ENCODE data around the gene ADCY5. TPM values are rescaled to one million over a fixed set of nuclear protein-coding genes. Genes with fewer than 3 reads are reported as not detected.

The ADCY5 gene
- total RNA-seq, 2 donors from 2014 or later = not detected

DNA sequence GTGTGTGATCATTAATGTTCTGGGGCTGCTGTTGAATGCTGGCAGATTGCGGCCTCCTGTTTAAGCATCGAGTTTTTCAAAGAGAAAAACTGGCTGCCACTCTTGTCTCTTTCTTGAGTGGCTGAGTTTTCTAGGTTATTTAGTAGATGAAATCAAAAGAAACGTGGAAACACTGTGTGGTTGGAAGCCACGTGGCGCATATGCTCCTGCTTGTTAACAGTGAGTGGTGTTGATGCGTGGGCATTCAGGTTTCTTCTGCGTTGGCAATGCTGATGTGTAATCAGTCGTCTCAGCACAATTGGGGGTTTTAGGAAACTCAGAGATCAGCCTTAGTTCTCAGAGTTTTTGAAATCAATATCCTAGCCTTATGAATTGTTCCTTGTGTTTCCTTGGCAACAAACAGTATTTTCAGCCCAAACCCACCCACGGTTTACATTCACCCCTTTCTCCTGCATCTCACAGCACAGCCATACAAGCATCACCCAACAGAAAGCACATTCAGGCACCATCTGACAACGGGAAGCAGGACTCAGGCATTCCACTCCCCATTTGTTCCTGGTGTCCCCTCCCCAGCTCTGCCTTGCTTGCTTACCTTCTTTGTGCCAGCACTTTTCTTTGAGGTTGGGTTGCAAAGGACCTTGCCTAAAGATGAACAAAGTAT is 172.4 kb downstream of the ADCY5 start:
- peak; percentile 46 for ATAC-seq (replicated peaks)
- Mint-ChIP-seq H3K4me3 (no peak overlapping the region), H3K9me3 (no peaks in the 10 kb centered on the region)

DNA sequence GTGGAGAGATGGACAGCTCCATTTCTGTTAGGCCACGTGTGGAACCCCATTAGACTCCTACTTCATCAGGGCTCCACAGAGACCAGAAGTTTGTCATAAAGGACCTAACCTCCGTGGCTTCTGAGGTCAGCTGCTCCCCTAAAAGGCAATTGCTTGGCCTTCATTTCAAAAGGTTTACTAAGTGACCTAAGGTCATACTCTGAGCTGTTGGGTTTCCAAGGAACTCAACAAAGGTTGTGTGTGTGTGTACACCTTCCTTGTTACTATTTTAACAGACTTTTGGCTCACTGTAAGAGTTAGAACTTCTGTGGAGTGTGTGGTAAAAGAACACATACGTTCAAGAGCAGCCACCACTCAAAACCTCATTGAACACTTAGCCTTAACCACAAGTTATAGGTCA is 173.2 kb downstream of the ADCY5 start:
- no peaks in the 10 kb centered on the region for H3K27me3 Mint-ChIP-seq
- peak; percentile 66 for ATAC-seq (replicated peaks)
- H3K4me1 Mint-ChIP-seq = peaks cover 7% of the 10 kb centered on the region
- H3K4me3 Mint-ChIP-seq = no peak overlapping the region
- peaks cover 17% of the 10 kb centered on the region for H3K36me3 Mint-ChIP-seq (ENCODE audit: low read depth)
- H3K9me3 Mint-ChIP-seq = no peaks in the 10 kb centered on the region
- no peak overlapping the region for H3K27ac Mint-ChIP-seq

More for the DNA sequence above, 172.4 kb downstream of the ADCY5 start:
- H3K27me3 Mint-ChIP-seq = no peaks in the 10 kb centered on the region
- H3K36me3 Mint-ChIP-seq (ENCODE audit: low read depth) = peaks cover 12% of the 10 kb centered on the region
- H3K27ac Mint-ChIP-seq = no peak overlapping the region
- H3K4me1 Mint-ChIP-seq = peaks cover 7% of the 10 kb centered on the region

DNA sequence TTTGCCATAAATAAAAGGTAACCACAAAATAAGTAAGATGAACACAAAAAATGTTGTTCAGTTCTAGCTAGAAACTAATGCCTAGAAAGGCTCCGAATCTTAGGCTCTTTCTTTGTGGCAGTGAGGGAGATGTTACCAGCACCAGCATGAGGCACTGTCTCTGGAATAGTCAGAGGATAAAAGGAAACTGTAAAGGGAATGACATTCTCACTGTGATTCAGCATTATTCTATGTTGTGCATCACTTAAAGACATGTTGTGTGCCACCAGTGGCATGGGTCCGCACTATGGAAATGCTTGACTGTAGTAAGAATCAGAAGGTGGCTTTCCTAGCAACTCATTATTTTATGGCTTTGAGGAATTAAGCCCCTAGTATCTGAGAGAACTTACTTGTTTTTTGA is 176.3 kb downstream of the ADCY5 start:
- Mint-ChIP-seq H3K4me3 (no peak overlapping the region), H3K27me3 (no peaks in the 10 kb centered on the region), H3K27ac (no peak overlapping the region), H3K4me1 (peaks cover 7% of the 10 kb centered on the region), H3K9me3 (no peaks in the 10 kb centered on the region), H3K36me3 (ENCODE audit: low read depth) (peaks cover 33% of the 10 kb centered on the region)
- no peak for ATAC-seq (replicated peaks)

DNA sequence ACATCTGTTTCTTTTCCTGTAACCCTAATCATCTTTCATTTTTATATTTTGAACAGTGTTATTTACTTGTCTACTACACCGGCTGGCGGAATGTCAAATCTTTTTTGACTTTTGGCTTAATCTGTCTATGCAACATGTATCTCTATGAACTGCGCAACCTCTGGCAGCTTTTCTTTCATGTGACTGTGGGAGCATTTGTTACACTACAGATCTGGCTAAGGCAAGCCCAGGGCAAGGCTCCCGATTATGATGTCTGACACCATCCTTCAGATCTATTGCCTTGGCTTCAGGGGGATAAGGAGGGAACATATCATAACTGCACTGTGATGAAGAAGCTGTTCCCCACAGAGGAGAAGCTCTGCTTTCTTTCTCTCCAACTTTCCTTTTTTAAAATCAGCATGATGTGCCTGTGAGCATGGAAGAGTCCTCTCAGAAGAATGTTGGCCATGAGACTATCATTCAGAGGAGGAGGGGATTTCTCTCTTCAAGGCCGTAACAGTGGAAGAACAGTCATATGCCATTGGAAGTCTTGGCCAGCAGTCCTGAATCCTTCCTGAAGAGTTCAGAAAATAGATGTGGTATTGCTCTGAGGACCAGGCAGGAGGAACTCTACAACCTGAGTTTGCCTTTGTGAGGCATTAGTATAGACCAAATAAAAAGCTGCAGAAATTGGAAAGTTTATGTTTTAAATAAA is 177.3 kb downstream of the ADCY5 start:
- Mint-ChIP-seq H3K27ac (no peak overlapping the region), H3K9me3 (no peaks in the 10 kb centered on the region), H3K4me1 (peaks cover 1% of the 10 kb centered on the region), H3K4me3 (no peak overlapping the region), H3K36me3 (ENCODE audit: low read depth) (peaks cover 42% of the 10 kb centered on the region), H3K27me3 (no peaks in the 10 kb centered on the region)
- ATAC-seq (replicated peaks) = no peak

DNA sequence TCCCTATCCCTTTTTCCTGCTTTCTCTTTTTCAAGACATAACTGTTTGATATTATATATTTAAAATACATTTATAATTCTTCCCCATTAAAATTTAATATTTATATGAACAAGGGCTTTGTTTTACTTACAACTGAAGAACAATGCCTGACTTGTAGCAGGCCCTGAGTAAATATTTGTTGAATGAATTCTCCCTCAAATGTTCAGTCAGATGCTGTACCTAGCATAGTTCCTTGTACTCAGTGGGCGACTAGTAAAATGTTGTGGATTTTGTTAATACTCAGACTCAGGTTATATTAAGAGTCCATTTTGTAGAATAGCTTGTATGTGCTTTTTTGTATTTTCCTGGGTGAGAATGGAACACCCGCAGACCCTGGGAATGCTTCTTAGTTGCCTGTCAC is 178.1 kb downstream of the ADCY5 start:
- no peak for ATAC-seq (replicated peaks)

DNA sequence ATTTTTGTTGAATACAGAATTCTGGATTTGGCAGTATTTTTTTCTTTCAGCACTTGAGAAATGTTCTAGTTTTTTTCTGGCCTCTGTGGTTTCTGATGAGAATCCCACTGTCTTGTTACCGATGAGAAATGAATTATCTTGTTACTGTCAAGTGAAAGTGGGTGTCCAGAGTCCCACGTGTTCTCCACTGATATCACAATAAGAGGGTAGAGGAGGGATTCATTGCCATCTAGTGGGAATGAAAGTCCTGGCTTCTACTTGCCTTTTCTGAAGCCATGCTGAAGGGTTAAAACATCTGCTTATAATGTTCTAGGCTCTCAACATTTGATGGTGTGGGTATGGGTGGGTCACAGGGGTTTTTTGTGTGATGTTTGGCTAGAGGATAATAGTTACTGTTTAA is 181.1 kb downstream of the ADCY5 start:
- ATAC-seq (replicated peaks) = no peak

More for the DNA sequence above, 178.1 kb downstream of the ADCY5 start:
- Mint-ChIP-seq H3K9me3 (no peaks in the 10 kb centered on the region), H3K4me1 (no peaks in the 10 kb centered on the region), H3K27me3 (no peaks in the 10 kb centered on the region), H3K27ac (no peak overlapping the region), H3K36me3 (ENCODE audit: low read depth) (peaks cover 50% of the 10 kb centered on the region), H3K4me3 (no peak overlapping the region)

DNA sequence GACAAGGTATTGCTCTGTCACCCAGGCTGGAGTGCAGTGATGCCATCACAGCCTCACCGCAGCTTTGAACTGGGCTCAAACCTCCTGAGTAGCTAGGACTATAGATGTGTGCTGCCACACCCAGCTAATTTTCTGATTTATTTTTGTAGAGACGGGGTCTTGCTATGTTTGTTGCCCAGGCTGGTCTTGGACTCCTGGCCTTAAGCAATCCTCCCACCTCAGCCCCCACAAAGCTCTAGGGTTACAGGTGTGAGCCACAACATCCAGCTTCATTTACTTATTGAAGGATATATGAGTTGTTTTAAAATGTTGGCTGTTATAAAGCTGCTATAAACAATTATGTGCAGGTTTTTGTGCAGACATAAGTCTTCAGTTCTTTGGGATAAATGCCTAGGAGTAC is 184.9 kb downstream of the ADCY5 start:
- no peaks in the 10 kb centered on the region for H3K27me3 Mint-ChIP-seq
- no peak overlapping the region for H3K4me3 Mint-ChIP-seq
- peaks cover 82% of the 10 kb centered on the region for H3K36me3 Mint-ChIP-seq (ENCODE audit: low read depth)
- no peaks in the 10 kb centered on the region for H3K4me1 Mint-ChIP-seq
- ATAC-seq (replicated peaks) = no peak
- no peaks in the 10 kb centered on the region for H3K9me3 Mint-ChIP-seq
- H3K27ac Mint-ChIP-seq = no peak overlapping the region

More for the DNA sequence above, 181.1 kb downstream of the ADCY5 start:
- no peak overlapping the region for H3K4me3 Mint-ChIP-seq
- no peaks in the 10 kb centered on the region for H3K27me3 Mint-ChIP-seq
- H3K9me3 Mint-ChIP-seq = no peaks in the 10 kb centered on the region
- H3K27ac Mint-ChIP-seq = no peak overlapping the region
- H3K36me3 Mint-ChIP-seq (ENCODE audit: low read depth) = peaks cover 76% of the 10 kb centered on the region
- no peaks in the 10 kb centered on the region for H3K4me1 Mint-ChIP-seq

DNA sequence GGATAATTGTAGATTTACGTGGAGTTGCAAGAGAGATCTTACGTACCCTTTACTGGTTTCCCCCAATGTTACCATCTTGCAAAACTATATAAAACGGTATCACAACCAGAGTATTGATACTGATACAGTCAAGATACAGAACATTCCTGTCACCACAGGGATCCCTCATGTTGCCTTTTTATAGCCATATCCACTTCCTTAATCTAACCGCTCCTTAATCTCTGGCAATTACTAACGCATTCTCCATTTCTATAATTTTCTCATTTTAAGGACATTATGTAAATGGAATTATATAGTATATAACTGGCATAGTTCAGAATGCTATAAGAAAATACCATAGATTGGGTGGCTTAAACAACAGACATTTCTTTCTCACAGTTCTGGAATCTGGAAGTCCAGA is 186.0 kb downstream of the ADCY5 start:
- Mint-ChIP-seq H3K4me3 (no peak overlapping the region), H3K27me3 (no peaks in the 10 kb centered on the region), H3K27ac (no peak overlapping the region), H3K36me3 (ENCODE audit: low read depth) (peaks cover 77% of the 10 kb centered on the region), H3K9me3 (no peaks in the 10 kb centered on the region), H3K4me1 (no peaks in the 10 kb centered on the region)
- no peak for ATAC-seq (replicated peaks)

DNA sequence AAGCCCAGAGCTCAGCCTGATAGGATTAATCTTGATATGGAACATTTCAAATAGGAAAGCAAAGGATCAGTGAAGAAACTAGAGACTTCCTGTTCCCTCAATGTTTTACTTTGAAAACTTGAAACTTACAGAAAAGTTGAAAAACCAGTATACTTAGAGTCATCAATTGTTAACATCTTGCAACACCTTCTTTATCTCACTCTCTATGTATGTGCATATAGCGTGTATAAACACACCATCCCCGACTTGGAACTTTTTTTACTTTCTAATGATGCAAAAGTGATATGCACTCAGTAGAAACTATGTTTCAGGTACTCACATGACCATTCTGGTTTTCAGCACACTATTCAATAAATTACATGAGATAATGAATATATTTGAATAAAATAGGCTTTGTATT is 186.7 kb downstream of the ADCY5 start:
- peaks cover 71% of the 10 kb centered on the region for H3K36me3 Mint-ChIP-seq (ENCODE audit: low read depth)

DNA sequence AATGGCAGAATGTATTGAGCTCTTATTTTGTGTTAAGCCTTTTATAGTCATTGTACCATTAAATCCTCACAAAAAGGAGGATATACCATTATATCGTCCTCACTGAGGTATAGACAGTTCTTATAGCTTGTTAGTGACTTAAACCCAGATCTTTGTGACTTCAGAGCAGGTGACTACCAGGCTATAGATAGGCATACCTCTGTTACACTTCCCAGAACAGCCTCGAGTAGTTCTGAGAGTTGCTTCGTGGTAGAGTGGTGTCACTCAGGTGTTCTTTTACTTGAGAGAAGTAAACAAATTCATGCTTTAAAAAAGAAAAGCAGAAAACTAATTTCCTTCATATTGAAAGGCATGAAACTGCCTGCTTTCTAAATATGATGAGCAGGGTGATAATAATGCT is 187.2 kb downstream of the ADCY5 start:
- Mint-ChIP-seq H3K27me3 (no peaks in the 10 kb centered on the region), H3K27ac (no peak overlapping the region), H3K9me3 (no peaks in the 10 kb centered on the region), H3K36me3 (ENCODE audit: low read depth) (peaks cover 68% of the 10 kb centered on the region), H3K4me3 (no peak overlapping the region), H3K4me1 (no peaks in the 10 kb centered on the region)
- peak; percentile 38 for ATAC-seq (replicated peaks)

More for the DNA sequence above, 186.7 kb downstream of the ADCY5 start:
- Mint-ChIP-seq H3K27ac (peak overlapping the region; percentile 29), H3K27me3 (no peaks in the 10 kb centered on the region), H3K4me3 (no peak overlapping the region), H3K4me1 (no peaks in the 10 kb centered on the region), H3K9me3 (no peaks in the 10 kb centered on the region)
- no peak for ATAC-seq (replicated peaks)

DNA sequence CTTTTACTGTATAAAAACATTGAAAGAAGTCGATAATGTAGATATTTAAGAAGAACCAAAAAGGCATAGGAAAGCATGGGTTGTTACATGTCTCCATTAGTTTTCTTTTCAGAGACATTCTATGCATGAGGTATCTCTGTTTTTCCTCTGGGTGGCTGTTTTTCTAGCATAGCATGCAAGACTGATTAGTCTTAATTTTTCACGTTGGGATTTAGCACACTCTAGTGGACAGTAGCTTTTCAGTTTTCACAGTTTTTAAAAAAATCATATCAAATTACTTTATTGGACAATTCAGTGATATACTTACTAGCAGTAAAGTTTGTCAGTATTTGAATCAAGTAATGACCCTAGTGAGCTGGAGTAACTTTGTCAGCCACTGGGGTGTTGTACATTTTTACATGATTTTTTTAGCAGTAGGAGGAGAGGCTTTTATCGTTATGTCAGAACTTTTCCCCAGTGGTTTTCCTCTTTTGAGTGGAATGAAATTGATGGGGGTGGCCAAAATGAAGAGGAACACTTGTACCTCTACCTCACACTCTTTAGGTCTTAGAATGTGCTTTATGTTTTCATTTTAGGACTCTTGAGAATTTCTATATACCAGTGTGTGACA is 190.0 kb downstream of the ADCY5 start:
- no peak overlapping the region for H3K4me3 Mint-ChIP-seq
- no peaks in the 10 kb centered on the region for H3K9me3 Mint-ChIP-seq
- no peaks in the 10 kb centered on the region for H3K4me1 Mint-ChIP-seq
- peak; percentile 11 for ATAC-seq (replicated peaks)
- H3K27me3 Mint-ChIP-seq = no peaks in the 10 kb centered on the region
- peaks cover 52% of the 10 kb centered on the region for H3K36me3 Mint-ChIP-seq (ENCODE audit: low read depth)
- peak overlapping the region; percentile 61 for H3K27ac Mint-ChIP-seq

DNA sequence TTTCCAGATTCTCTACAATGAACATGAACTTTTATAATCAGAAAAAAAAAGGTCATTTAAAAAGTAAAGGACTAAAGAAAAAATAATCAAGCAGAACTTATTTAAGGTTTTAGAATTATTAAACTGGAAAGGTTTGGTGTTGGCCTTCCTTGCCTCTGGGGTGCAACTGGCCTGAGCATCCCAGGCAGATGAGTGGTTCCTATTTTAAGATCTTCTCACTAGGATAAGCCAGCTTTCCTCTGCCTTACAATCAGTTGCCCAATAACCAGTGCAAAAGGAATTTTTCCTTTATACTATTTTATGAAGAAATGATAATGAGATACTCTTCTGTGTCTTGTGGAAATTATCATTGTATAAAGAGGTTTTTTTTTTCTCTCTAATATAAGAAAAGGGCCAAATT is 190.5 kb downstream of the ADCY5 start:
- no peaks in the 10 kb centered on the region for H3K9me3 Mint-ChIP-seq
- H3K4me1 Mint-ChIP-seq = no peaks in the 10 kb centered on the region
- no peak for ATAC-seq (replicated peaks)
- H3K36me3 Mint-ChIP-seq (ENCODE audit: low read depth) = peaks cover 50% of the 10 kb centered on the region
- H3K4me3 Mint-ChIP-seq = no peak overlapping the region
- no peak overlapping the region for H3K27ac Mint-ChIP-seq
- H3K27me3 Mint-ChIP-seq = no peaks in the 10 kb centered on the region

DNA sequence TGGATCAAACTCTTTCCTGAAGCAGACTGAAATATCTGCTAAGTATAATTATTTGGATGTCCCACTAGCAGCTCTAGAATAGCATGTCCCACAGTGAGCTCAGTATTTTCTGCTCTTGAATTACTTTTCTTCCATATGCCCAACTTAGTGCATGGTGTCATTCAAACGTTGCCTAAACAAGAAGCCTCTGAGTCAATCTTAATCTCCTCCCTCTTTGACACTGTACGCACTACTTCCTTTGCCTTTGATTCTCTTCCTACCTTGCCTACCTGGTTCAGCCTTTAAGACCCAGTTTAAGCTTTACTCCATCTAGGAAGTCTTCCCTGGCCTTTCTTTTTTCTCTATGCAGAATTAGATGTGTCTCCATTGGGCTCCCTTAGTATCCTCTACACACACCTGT is 192.6 kb downstream of the ADCY5 start:
- Mint-ChIP-seq H3K4me3 (no peak overlapping the region), H3K9me3 (no peaks in the 10 kb centered on the region), H3K27ac (no peak overlapping the region), H3K4me1 (no peaks in the 10 kb centered on the region), H3K27me3 (no peaks in the 10 kb centered on the region), H3K36me3 (ENCODE audit: low read depth) (peaks cover 49% of the 10 kb centered on the region)
- no peak for ATAC-seq (replicated peaks)

DNA sequence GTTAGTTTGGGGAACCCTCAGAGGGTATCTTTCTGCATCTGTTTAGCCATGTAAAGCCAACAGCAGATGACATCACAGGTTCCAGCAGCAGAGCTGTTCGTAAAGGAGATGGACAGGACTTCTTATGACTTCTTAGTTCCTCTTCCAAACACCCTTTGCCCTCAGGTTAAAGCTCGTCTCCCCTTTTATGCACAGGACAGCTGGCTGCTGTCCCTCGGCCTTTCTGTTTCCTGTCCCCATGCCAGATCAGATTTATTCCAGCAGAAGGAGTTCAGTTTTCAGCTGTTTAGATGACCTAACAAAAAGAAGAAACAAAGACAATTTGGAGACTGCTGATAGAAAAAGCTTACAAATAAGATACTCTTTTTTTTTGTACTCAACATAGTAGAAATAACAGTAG is 202.0 kb downstream of the ADCY5 start:
- no peak for ATAC-seq (replicated peaks)
- Mint-ChIP-seq H3K27me3 (no peaks in the 10 kb centered on the region), H3K4me1 (no peaks in the 10 kb centered on the region), H3K27ac (no peak overlapping the region), H3K9me3 (no peaks in the 10 kb centered on the region), H3K36me3 (ENCODE audit: low read depth) (peaks cover 73% of the 10 kb centered on the region), H3K4me3 (no peak overlapping the region)

DNA sequence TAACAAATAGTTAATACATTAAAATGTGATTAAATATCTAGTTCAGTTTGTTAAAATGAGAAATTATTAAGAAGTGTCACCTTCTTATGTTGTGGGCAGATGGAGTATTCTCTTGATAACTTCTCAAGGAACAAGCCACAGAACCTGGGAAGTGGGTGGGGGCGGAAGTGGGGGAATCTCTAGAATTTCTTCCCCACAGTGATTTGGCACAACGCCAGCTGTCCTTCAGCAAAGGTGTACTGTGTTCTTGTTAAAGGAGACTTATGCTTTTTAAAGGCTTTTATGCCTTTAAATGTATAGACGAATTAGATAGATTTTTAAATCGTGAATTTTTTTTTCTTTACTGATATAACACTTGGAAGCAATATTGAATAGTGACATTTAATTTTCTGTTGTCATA is 204.8 kb downstream of the ADCY5 start:
- Mint-ChIP-seq H3K27me3 (no peaks in the 10 kb centered on the region), H3K4me1 (peaks cover 6% of the 10 kb centered on the region), H3K27ac (no peak overlapping the region), H3K4me3 (no peak overlapping the region), H3K9me3 (no peaks in the 10 kb centered on the region), H3K36me3 (ENCODE audit: low read depth) (peaks cover 80% of the 10 kb centered on the region)
- ATAC-seq (replicated peaks) = no peak

Data from activated T-helper 17 cell treated with anti-CD3 and anti-CD28 coated beads, Interleukin-2, amount 50 U/mL, for 72 hours (primary cell).